ENCODE measurements around the gene IDH3G. TPM values are rescaled to one million over a fixed set of nuclear protein-coding genes. Genes with fewer than 3 reads are reported as not detected.

The IDH3G gene
- total RNA-seq, 2 experiments from 2014 or later: 46.8 to 47.3 TPM

- Histone ChIP-seq H3K36me3 (ENCODE audit: insufficient read depth, low read length) (no peaks in the 10 kb centered on the region), H3K4me3 (ENCODE audit: low read length) (no peak overlapping the region), H3K27me3 (ENCODE audit: control insufficient read depth in 1 of 2, insufficient read depth in 2 of 2, low read length in 2 of 2) (no peaks in the 10 kb centered on the region), H3K9me3 (ENCODE audit: control insufficient read depth in 1 of 2, insufficient read depth in 1 of 2, low read length in 2 of 2) (no peaks in the 10 kb centered on the region), H3K4me1 (ENCODE audit: insufficient read depth, low read length) (peaks cover 4% of the 10 kb centered on the region), H3K27ac (ENCODE audit: low read depth in 1 of 2, low read length in 2 of 2) (no peak overlapping the region)
- no peak for ATAC-seq (ENCODE audit: poor library complexity)
- ChIA-PET CTCF (no interaction called here), POLR2A (no interaction called here)
- Mint-ChIP-seq H3K4me3 (no peak overlapping the region), H3K27me3 (no peaks in the 10 kb centered on the region), H3K27ac (no peak overlapping the region), H3K4me1 (ENCODE audit: low read depth) (no peaks in the 10 kb centered on the region), H3K36me3 (ENCODE audit: low read depth) (no peaks in the 10 kb centered on the region), H3K9me3 (no peaks in the 10 kb centered on the region)
- TF ChIP-seq CTCF (IDR thresholded peaks at IDR 0.05): no peak
- DNase-seq: peak in 2 of 14 experiments; percentile 4 to 8
- intact Hi-C loops (cut with DNase I, micrococcal nuclease): no loop called here
These were observed 22.5 kb downstream of the IDH3G start for GRCh38 chrX:153771415-153772315.

- Histone ChIP-seq H3K27ac (ENCODE audit: low read depth in 1 of 2, low read length in 2 of 2) (no peak overlapping the region), H3K4me1 (ENCODE audit: insufficient read depth, low read length) (peaks cover 4% of the 10 kb centered on the region), H3K4me3 (ENCODE audit: low read length) (no peak overlapping the region), H3K36me3 (ENCODE audit: insufficient read depth, low read length) (no peaks in the 10 kb centered on the region), H3K9me3 (ENCODE audit: control insufficient read depth in 1 of 2, insufficient read depth in 1 of 2, low read length in 2 of 2) (no peaks in the 10 kb centered on the region), H3K27me3 (ENCODE audit: control insufficient read depth in 1 of 2, insufficient read depth in 2 of 2, low read length in 2 of 2) (no peaks in the 10 kb centered on the region)
- no peak for ATAC-seq (ENCODE audit: poor library complexity)
- DNase-seq: peak in 2 of 14 experiments; percentile 1 to 10
- no peaks in the 10 kb centered on the region for H3K4me1 Mint-ChIP-seq (ENCODE audit: low read depth)
- CTCF ChIA-PET: no interaction called here
- H3K9me3 Mint-ChIP-seq: no peaks in the 10 kb centered on the region
- H3K27me3 Mint-ChIP-seq: no peaks in the 10 kb centered on the region
- POLR2A ChIA-PET: no interaction called here
- intact Hi-C loops (cut with DNase I, micrococcal nuclease): no loop called here
- H3K36me3 Mint-ChIP-seq (ENCODE audit: low read depth): no peaks in the 10 kb centered on the region
- no peak for TF ChIP-seq CTCF (IDR thresholded peaks at IDR 0.05)
- no peak overlapping the region for H3K27ac Mint-ChIP-seq
- no peak overlapping the region for H3K4me3 Mint-ChIP-seq
These were observed 23.4 kb downstream of the IDH3G start for GRCh38 chrX:153770601-153771414.

GRCh38 chrX:153769865-153770600 is 24.1 kb downstream of the IDH3G start:
- Mint-ChIP-seq H3K4me1 (ENCODE audit: low read depth) (no peaks in the 10 kb centered on the region), H3K4me3 (no peak overlapping the region), H3K9me3 (no peaks in the 10 kb centered on the region), H3K36me3 (ENCODE audit: low read depth) (no peaks in the 10 kb centered on the region), H3K27ac (no peak overlapping the region), H3K27me3 (no peaks in the 10 kb centered on the region)
- Histone ChIP-seq H3K27ac (ENCODE audit: low read depth in 1 of 2, low read length in 2 of 2) (no peak overlapping the region), H3K4me1 (ENCODE audit: insufficient read depth, low read length) (peaks cover 4% of the 10 kb centered on the region), H3K4me3 (ENCODE audit: low read length) (no peak overlapping the region), H3K36me3 (ENCODE audit: insufficient read depth, low read length) (no peaks in the 10 kb centered on the region), H3K27me3 (ENCODE audit: control insufficient read depth in 1 of 2, insufficient read depth in 2 of 2, low read length in 2 of 2) (no peaks in the 10 kb centered on the region), H3K9me3 (ENCODE audit: control insufficient read depth in 1 of 2, insufficient read depth in 1 of 2, low read length in 2 of 2) (no peaks in the 10 kb centered on the region)
- no peak for TF ChIP-seq CTCF (IDR thresholded peaks at IDR 0.05)
- POLR2A ChIA-PET: no interaction called here
- ATAC-seq (ENCODE audit: poor library complexity) (no peak), DNase-seq (peak in 2 of 14 experiments; percentile 2 to 6)
- intact Hi-C loops (cut with DNase I, micrococcal nuclease): loop anchor here in 1 of 2 experiments (10.0 kb wide), 1 partner anchor 115 kb away; the partner anchor contains the start of gene L1CAM
- CTCF ChIA-PET: no interaction called here

Data from CD4-positive, alpha-beta T cell (primary cell).